HG03558 (cell line): ENCODE data around the gene CELF2.

Experiments used
- ATAC-seq: cut with Tn5 transposase; IDR thresholded peaks from one replicate; pipeline ENCODE4 v1.9.1; 2021; ENCODE audit warnings: moderate number of reproducible peaks; ENCODE audit not compliant: unreplicated experiment; ENCODE audit errors: extremely low read depth

The CELF2 gene

GRCh38 chr10:11164803-11165590 is 147.3 kb downstream of the CELF2 start:
- ATAC-seq = peak; percentile 20

GRCh38 chr10:11165591-11166543 is 148.2 kb downstream of the CELF2 start:
- ATAC-seq = peak; percentile 45

- ATAC-seq = no peak
Observed at GRCh38 chr10:11166550-11166949, 148.9 kb downstream of the CELF2 start.

- ATAC-seq = no peak
Observed at GRCh38 chr10:11167233-11167966, 149.7 kb downstream of the CELF2 start.

- no peak for ATAC-seq
Observed at GRCh38 chr10:11168423-11169090, 150.9 kb downstream of the CELF2 start.

- no peak for ATAC-seq
Observed at GRCh38 chr10:11169976-11170375, 152.3 kb downstream of the CELF2 start.

GRCh38 chr10:11170574-11170973 is 152.9 kb downstream of the CELF2 start:
- ATAC-seq = no peak

GRCh38 chr10:11170993-11171851 is 153.6 kb downstream of the CELF2 start:
- ATAC-seq = no peak

GRCh38 chr10:11173042-11173441 is 155.4 kb downstream of the CELF2 start:
- ATAC-seq = no peak

GRCh38 chr10:11175823-11176243 is 158.2 kb downstream of the CELF2 start:
- peak; percentile 23 for ATAC-seq

GRCh38 chr10:11176746-11177145 is 159.1 kb downstream of the CELF2 start:
- no peak for ATAC-seq

- no peak for ATAC-seq
Observed at GRCh38 chr10:11177381-11177780, 159.7 kb downstream of the CELF2 start.

- no peak for ATAC-seq
Observed at GRCh38 chr10:11177926-11178471, 160.3 kb downstream of the CELF2 start.

GRCh38 chr10:11178606-11179515 is 161.2 kb downstream of the CELF2 start:
- peak; percentile 69 for ATAC-seq

- no peak for ATAC-seq
Observed at GRCh38 chr10:11179516-11180105, 161.9 kb downstream of the CELF2 start.

- no peak for ATAC-seq
Observed at GRCh38 chr10:11180228-11180627, 162.6 kb downstream of the CELF2 start.

- no peak for ATAC-seq
Observed at GRCh38 chr10:11181978-11182377, 164.3 kb downstream of the CELF2 start.
